IMR-90 (cell line): ENCODE measurements around the gene POR.

Source experiments
- CTCF ChIP-seq: conservative IDR thresholded peaks from 2 replicates; pipeline ENCODE4 v1.5.1; 2012; ENCODE audit warnings: mild to moderate bottlenecking, low read depth, low read length, improper control_type of control experiment
- MAZ ChIP-seq: IDR thresholded peaks from 2 replicates; pipeline ENCODE4 v1.6.1; 2012; ENCODE audit warnings: low read depth, mild to moderate bottlenecking, low read length, improper control_type of control experiment, moderate library complexity, borderline replicate concordance
- POLR2A ChIP-seq: IDR thresholded peaks from 2 replicates; pipeline ENCODE4 v1.6.1; 2012; ENCODE audit warnings: mild to moderate bottlenecking, low read depth, low read length

- no peak for TF ChIP-seq POLR2A
- no peak for TF ChIP-seq MAZ
- TF ChIP-seq CTCF = no peak
Measured at GRCh38 chr7:76002822-76003221, 87.9 kb downstream of the POR start.
